WTC11 (cell line): ENCODE data around the gene MYOZ2. TPM values are rescaled to one million over a fixed set of nuclear protein-coding genes. Genes with fewer than 3 reads are reported as not detected.

ENCODE experiments used
- ATAC-seq: fragments of 200-7000 bp; cut with Tn5 transposase; 2 replicates; pipeline ENCODE4 v1.10.0; 2021; ENCODE audit warnings: mild to moderate bottlenecking, moderate library complexity
- CTCF ChIA-PET: fragments of 300-600 bp; sonication (Branson Sonifier 250); formaldehyde crosslinking; loops from one replicate; lab custom pipeline; 2021; ENCODE audit warnings: antibody characterized with exemption; lab: Charles Lee
- POLR2A ChIA-PET: fragments of 350-600 bp; sonication (Branson Sonifier 250); formaldehyde crosslinking; loops from one replicate; lab custom pipeline; 2021; ENCODE audit warnings: antibody characterized with exemption; lab: Charles Lee
- DNase-seq: peaks from one replicate; pipeline ENCODE4 v3.0.0; 2021; ENCODE audit warnings: low spot score
- H3K27ac Mint-ChIP-seq: 2 replicates; pipeline ENCODE4 v1.8.0; 2021; ENCODE audit warnings: mixed read lengths
- H3K27me3 Mint-ChIP-seq: 2 replicates; pipeline ENCODE4 v1.8.0; 2021; ENCODE audit warnings: low read depth, mild to moderate bottlenecking, moderate library complexity, mixed read lengths
- H3K36me3 Mint-ChIP-seq: 2 replicates; pipeline ENCODE4 v1.8.0; 2021; ENCODE audit warnings: mixed read lengths
- H3K4me1 Mint-ChIP-seq: 2 replicates; pipeline ENCODE4 v1.8.0; 2022; ENCODE audit warnings: mixed read lengths
- H3K4me3 Mint-ChIP-seq: 2 replicates; pipeline ENCODE4 v1.8.0; 2021; ENCODE audit warnings: mild to moderate bottlenecking, moderate library complexity, mixed read lengths
- H3K9me3 Mint-ChIP-seq: 2 replicates; pipeline ENCODE4 v1.8.0; 2021; ENCODE audit warnings: mixed read lengths
- ARID4B ChIP-seq: sonication (generic); formaldehyde crosslinking; IDR thresholded peaks from 2 replicates; pipeline ENCODE4 v1.8.0; 2023; ENCODE audit warnings: missing genetic modification reagents, mild to moderate bottlenecking, borderline replicate concordance
- CBFB ChIP-seq: sonication (generic); formaldehyde crosslinking; IDR thresholded peaks from 2 replicates; pipeline ENCODE4 v1.8.1; 2022; ENCODE audit warnings: mild to moderate bottlenecking, low read depth, missing genetic modification reagents
- CDX4 ChIP-seq: fragments of 250-450 bp; sonication (Bioruptor Pico); IDR thresholded peaks from 2 replicates; pipeline ENCODE4 v1.9.0; 2021; ENCODE audit warnings: moderate library complexity, mild to moderate bottlenecking, inconsistent platforms, borderline replicate concordance
- CREB1 ChIP-seq: sonication (generic); formaldehyde crosslinking; IDR thresholded peaks from 2 replicates; pipeline ENCODE4 v1.8.0; 2023; ENCODE audit warnings: mild to moderate bottlenecking, missing genetic modification reagents
- E2F4 ChIP-seq: sonication (generic); formaldehyde crosslinking; IDR thresholded peaks from 2 replicates; pipeline ENCODE4 v1.8.1; 2022; ENCODE audit warnings: low read depth, mild to moderate bottlenecking, moderate library complexity, missing genetic modification reagents, borderline replicate concordance
- FOXP1 ChIP-seq: sonication (generic); formaldehyde crosslinking; IDR thresholded peaks from 2 replicates; pipeline ENCODE4 v1.8.0; 2022; ENCODE audit warnings: missing genetic modification reagents, mild to moderate bottlenecking, moderate library complexity, borderline replicate concordance
- HMGA2 ChIP-seq: fragments of 250-450 bp; sonication (Bioruptor Pico); IDR thresholded peaks from 2 replicates; pipeline ENCODE4 v1.4.0; 2021; ENCODE audit warnings: mild to moderate bottlenecking, moderate library complexity
- IRF2 ChIP-seq: sonication (generic); formaldehyde crosslinking; IDR thresholded peaks from 2 replicates; pipeline ENCODE4 v1.8.0; 2022; ENCODE audit warnings: low read depth, missing genetic modification reagents, borderline replicate concordance
- JUN ChIP-seq: sonication (generic); formaldehyde crosslinking; IDR thresholded peaks from 2 replicates; pipeline ENCODE4 v1.8.0; 2023; ENCODE audit warnings: mild to moderate bottlenecking, missing genetic modification reagents
- MYBL2 ChIP-seq: sonication (generic); formaldehyde crosslinking; IDR thresholded peaks from 2 replicates; pipeline ENCODE4 v1.8.1; 2023; ENCODE audit warnings: mild to moderate bottlenecking, moderate library complexity, missing genetic modification reagents
- USF2 ChIP-seq: sonication (generic); formaldehyde crosslinking; IDR thresholded peaks from 2 replicates; pipeline ENCODE4 v1.8.1; 2023; ENCODE audit warnings: mild to moderate bottlenecking, missing genetic modification reagents, moderate library complexity
- ZBTB43 ChIP-seq: sonication (generic); formaldehyde crosslinking; IDR thresholded peaks from 2 replicates; pipeline ENCODE4 v1.8.1; 2023; ENCODE audit warnings: mild to moderate bottlenecking, missing genetic modification reagents
- ZNF232 ChIP-seq: sonication (generic); formaldehyde crosslinking; IDR thresholded peaks from 2 replicates; pipeline ENCODE4 v1.8.0; 2022; ENCODE audit warnings: mild to moderate bottlenecking, missing genetic modification reagents
- ZNF425 ChIP-seq: fragments of 250-450 bp; sonication (Bioruptor Pico); conservative IDR thresholded peaks from 2 replicates; pipeline ENCODE4 v1.9.0; 2021; ENCODE audit warnings: mild to moderate bottlenecking
- ZNF532 ChIP-seq: fragments of 250-450 bp; sonication (Bioruptor Pico); IDR thresholded peaks from 2 replicates; pipeline ENCODE4 v1.9.0; 2021; ENCODE audit warnings: mild to moderate bottlenecking, borderline replicate concordance
- total RNA-seq: library from RNA; stranded (reverse); gene quantifications from 3 replicates; pipeline ENCODE4 v1.2.3, GENCODE V29; 2021
- TF ChIP-seq, protein P1 (sequence below): sonication (generic); formaldehyde crosslinking; IDR thresholded peaks from 2 replicates; pipeline ENCODE4 v1.8.0; 2022; ENCODE audit warnings: mild to moderate bottlenecking, missing genetic modification reagents
- TF ChIP-seq, protein P2 (sequence below): sonication (generic); formaldehyde crosslinking; conservative IDR thresholded peaks from 2 replicates; pipeline ENCODE4 v1.8.1; 2022; ENCODE audit warnings: mild to moderate bottlenecking, missing genetic modification reagents

The MYOZ2 gene
- total RNA-seq, 1 experiment from 2014 or later = not detected

DNA sequence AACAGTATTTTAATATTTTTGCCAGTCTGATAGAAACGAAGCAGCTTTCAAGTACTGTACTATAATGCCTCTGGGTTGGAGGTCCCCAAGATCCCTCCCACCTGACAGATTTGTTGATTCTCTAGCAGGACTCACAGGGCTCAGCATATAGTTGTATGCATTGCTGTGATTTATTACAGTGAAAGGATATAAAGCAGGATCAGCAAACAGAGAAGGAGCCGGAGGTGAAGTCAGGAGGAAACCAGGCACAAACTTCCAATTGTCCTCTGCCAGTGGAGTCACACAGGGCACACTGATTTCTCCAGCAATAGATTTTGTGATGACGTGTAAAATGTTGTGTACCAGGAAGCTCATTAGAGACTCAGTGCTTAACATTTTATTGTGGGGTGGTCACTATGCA lies 95.9 kb downstream of the MYOZ2 start (continued):
- no peak for TF ChIP-seq ZNF532

DNA sequence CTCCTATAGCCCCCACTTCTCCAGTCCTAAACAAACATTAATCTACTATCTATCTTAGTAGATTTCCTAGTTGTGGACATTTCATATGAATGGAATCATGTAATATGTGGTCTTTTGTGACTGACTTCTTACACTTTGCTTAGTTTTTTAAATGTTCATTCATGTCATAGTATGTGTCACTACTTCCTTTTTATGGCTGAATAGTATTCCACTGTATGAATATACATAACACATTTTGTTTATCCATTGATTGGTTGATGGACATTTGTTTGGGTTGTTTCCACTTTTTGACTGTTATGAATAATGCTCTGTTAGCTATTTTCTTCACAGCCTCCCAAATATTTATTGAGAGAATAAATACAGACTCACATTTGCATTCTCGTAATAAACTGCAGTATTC lies 96.7 kb downstream of the MYOZ2 start:
- H3K4me1 Mint-ChIP-seq = peaks cover 7% of the 10 kb centered on the region
- DNase-seq = no peak
- no peaks in the 10 kb centered on the region for H3K27me3 Mint-ChIP-seq
- TF ChIP-seq USF2 (CRISPR knock-in tag) (no peak), CREB1 (CRISPR knock-in tag) (no peak), IRF2 (no peak), ZNF425 (CRISPR knock-in tag) (no peak), ZBTB43 (no peak), ARID4B (no peak), FOXP1 (CRISPR knock-in tag) (no peak), MYBL2 (CRISPR knock-in tag) (no peak), HMGA2 (CRISPR knock-in tag) (no peak), E2F4 (CRISPR knock-in tag) (no peak), CDX4 (CRISPR knock-in tag) (no peak), JUN (no peak), ZNF232 (CRISPR knock-in tag) (no peak), CBFB (CRISPR knock-in tag) (no peak)
- TF ChIP-seq, protein P1, sequence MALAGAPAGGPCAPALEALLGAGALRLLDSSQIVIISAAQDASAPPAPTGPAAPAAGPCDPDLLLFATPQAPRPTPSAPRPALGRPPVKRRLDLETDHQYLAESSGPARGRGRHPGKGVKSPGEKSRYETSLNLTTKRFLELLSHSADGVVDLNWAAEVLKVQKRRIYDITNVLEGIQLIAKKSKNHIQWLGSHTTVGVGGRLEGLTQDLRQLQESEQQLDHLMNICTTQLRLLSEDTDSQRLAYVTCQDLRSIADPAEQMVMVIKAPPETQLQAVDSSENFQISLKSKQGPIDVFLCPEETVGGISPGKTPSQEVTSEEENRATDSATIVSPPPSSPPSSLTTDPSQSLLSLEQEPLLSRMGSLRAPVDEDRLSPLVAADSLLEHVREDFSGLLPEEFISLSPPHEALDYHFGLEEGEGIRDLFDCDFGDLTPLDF = no peak
- TF ChIP-seq, protein P2, sequence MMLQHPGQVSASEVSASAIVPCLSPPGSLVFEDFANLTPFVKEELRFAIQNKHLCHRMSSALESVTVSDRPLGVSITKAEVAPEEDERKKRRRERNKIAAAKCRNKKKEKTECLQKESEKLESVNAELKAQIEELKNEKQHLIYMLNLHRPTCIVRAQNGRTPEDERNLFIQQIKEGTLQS (CRISPR knock-in tag) = no peak
- TF ChIP-seq, all 79 proteins: peak for 0
- Mint-ChIP-seq H3K27ac (no peak overlapping the region), H3K36me3 (peaks cover 24% of the 10 kb centered on the region), H3K4me3 (no peak overlapping the region), H3K9me3 (no peaks in the 10 kb centered on the region)
- ATAC-seq = no peak
- CTCF ChIA-PET = no interaction called here
- POLR2A ChIA-PET = no interaction called here
